MM.1S (cell line): Measurements from ENCODE around the gene SHOC2.

Experiments used
- DNase-seq: peaks from one replicate; pipeline ENCODE4 v3.0.0-alpha.2; 2015
- H2AFZ ChIP-seq: fragments of 300-600 bp; sonication (generic); 2 replicates; pipeline ENCODE4 v1.6.0; 2016; ENCODE audit warnings: antibody characterized with exemption, low read length
- H3F3A ChIP-seq: fragments of 300-600 bp; sonication (generic); 2 replicates; pipeline ENCODE4 v1.6.1; 2016; ENCODE audit warnings: mild to moderate bottlenecking, antibody characterized with exemption, low read length, moderate library complexity, mixed read lengths; ENCODE audit not compliant: insufficient read depth
- H3K27ac ChIP-seq: fragments of 300-600 bp; sonication (generic); 2 replicates; pipeline ENCODE4 v1.5.1; 2016; ENCODE audit warnings: mild to moderate bottlenecking, low read length
- H3K27me3 ChIP-seq: fragments of 300-600 bp; sonication (generic); replicated peaks from 2 replicates; pipeline ENCODE4 v1.6.0; 2016; ENCODE audit warnings: low read length; ENCODE audit not compliant: insufficient read depth
- H3K36me3 ChIP-seq: fragments of 300-600 bp; sonication (generic); replicated peaks from 2 replicates; pipeline ENCODE4 v1.6.1; 2016; ENCODE audit warnings: mild to moderate bottlenecking, low read length, mixed read lengths; ENCODE audit not compliant: insufficient read depth
- H3K4me1 ChIP-seq: fragments of 300-600 bp; sonication (generic); 2 replicates; pipeline ENCODE4 v1.6.1; 2016; ENCODE audit warnings: low read length, mixed read lengths
- H3K4me2 ChIP-seq: fragments of 300-600 bp; sonication (generic); 2 replicates; pipeline ENCODE4 v1.6.0; 2016; ENCODE audit warnings: low read depth, low read length
- H3K4me3 ChIP-seq: fragments of 300-600 bp; sonication (generic); 2 replicates; pipeline ENCODE4 v1.5.1; 2016; ENCODE audit warnings: low read length, mixed read lengths
- H3K79me2 ChIP-seq: fragments of 300-600 bp; sonication (generic); 2 replicates; pipeline ENCODE4 v1.6.1; 2016; ENCODE audit warnings: mixed run types, low read length, mixed read lengths
- H3K9ac ChIP-seq: fragments of 300-600 bp; sonication (generic); 2 replicates; pipeline ENCODE4 v1.6.1; 2016; ENCODE audit warnings: low read length, mixed read lengths
- H3K9me2 ChIP-seq: fragments of 300-600 bp; sonication (generic); replicated peaks from 2 replicates; pipeline ENCODE4 v1.6.1; 2016; ENCODE audit warnings: mild to moderate bottlenecking, low read length, mixed read lengths; ENCODE audit not compliant: insufficient read depth
- H3K9me3 ChIP-seq: fragments of 300-600 bp; sonication (generic); replicated peaks from 2 replicates; pipeline ENCODE4 v1.6.1; 2016; ENCODE audit warnings: mild to moderate bottlenecking, low read length, mixed read lengths; ENCODE audit not compliant: insufficient read depth
- H4K20me1 ChIP-seq: fragments of 300-600 bp; sonication (generic); 2 replicates; pipeline ENCODE4 v1.6.1; 2016; ENCODE audit warnings: mild to moderate bottlenecking, low read length, moderate library complexity, mixed read lengths; ENCODE audit not compliant: insufficient read depth
- EZH2 ChIP-seq: fragments of 300-600 bp; sonication (generic); optimal IDR thresholded peaks from 2 replicates; pipeline ENCODE3; 2017; ENCODE audit warnings: low read depth, mild to moderate bottlenecking, antibody characterized with exemption, low read length, mixed read lengths
- EZH2phosphoT487 ChIP-seq: fragments of 300-600 bp; sonication (generic); IDR thresholded peaks from 2 replicates; pipeline ENCODE4 v1.6.1; 2018; ENCODE audit warnings: antibody characterized with exemption, low read length
- TF ChIP-seq, protein P1 (sequence below): fragments of 300-600 bp; sonication (generic); IDR thresholded peaks from 2 replicates; pipeline ENCODE4 v1.5.1; 2016; ENCODE audit warnings: antibody characterized with exemption, low read length, mixed read lengths

The SHOC2 gene

DNA sequence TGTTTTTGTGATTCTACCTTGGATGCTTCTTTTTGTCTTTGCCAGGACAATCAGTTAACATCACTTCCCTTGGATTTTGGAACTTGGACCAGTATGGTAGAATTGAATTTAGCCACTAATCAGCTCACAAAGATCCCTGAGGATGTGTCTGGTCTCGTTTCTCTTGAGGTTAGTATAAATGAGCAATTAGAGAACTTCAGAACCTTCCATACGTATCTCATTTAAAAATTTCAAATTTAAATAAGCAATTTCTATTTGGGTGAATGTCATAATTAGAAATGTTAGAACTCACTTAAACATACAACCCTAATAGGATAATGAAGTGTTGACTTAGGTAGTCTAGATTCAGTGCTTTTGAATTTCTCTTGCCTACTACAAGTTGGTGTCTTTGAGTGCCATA is 88.1 kb downstream of the SHOC2 start:
- no peaks in the 10 kb centered on the region for H3K9me2 ChIP-seq
- TF ChIP-seq EZH2 (no peak), EZH2phosphoT487 (no peak)
- TF ChIP-seq, protein P1, sequence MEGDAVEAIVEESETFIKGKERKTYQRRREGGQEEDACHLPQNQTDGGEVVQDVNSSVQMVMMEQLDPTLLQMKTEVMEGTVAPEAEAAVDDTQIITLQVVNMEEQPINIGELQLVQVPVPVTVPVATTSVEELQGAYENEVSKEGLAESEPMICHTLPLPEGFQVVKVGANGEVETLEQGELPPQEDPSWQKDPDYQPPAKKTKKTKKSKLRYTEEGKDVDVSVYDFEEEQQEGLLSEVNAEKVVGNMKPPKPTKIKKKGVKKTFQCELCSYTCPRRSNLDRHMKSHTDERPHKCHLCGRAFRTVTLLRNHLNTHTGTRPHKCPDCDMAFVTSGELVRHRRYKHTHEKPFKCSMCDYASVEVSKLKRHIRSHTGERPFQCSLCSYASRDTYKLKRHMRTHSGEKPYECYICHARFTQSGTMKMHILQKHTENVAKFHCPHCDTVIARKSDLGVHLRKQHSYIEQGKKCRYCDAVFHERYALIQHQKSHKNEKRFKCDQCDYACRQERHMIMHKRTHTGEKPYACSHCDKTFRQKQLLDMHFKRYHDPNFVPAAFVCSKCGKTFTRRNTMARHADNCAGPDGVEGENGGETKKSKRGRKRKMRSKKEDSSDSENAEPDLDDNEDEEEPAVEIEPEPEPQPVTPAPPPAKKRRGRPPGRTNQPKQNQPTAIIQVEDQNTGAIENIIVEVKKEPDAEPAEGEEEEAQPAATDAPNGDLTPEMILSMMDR: no peak
- H3K9ac ChIP-seq: no peak overlapping the region
- no peak overlapping the region for H3K4me2 ChIP-seq
- H3K4me1 ChIP-seq: no peaks in the 10 kb centered on the region
- no peak for DNase-seq
- no peaks in the 10 kb centered on the region for H4K20me1 ChIP-seq
- no peak overlapping the region for H3K4me3 ChIP-seq
- peaks cover 9% of the 10 kb centered on the region; the same call in 1 of the 2 replicates for H3K36me3 ChIP-seq
- H3F3A ChIP-seq: no peaks in the 10 kb centered on the region
- H3K79me2 ChIP-seq: no peaks in the 10 kb centered on the region
- no peaks in the 10 kb centered on the region for H3K27me3 ChIP-seq
- H3K27ac ChIP-seq: no peak overlapping the region
- H2AFZ ChIP-seq: no peak overlapping the region
- no peaks in the 10 kb centered on the region for H3K9me3 ChIP-seq

DNA sequence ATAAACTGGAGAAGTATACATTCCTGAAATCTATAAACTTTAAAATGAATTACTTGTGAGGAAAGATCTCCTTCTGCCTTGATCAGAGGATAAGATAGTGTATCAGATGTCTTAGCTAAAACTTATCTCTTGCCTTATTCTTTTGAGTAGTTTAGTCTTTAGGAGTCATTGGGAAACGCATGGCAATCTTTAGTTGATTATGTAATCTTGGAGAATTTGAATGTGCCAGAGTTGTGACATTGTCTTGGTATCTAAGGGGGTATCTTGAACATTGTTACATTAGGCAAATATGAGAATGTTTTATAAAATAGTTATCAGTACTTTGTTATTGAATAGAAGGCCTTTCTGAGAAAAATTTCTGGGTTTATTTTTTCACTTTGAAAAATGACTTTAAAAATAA is 95.8 kb downstream of the SHOC2 start:
- Histone ChIP-seq H3K9ac (no peak overlapping the region), H3K4me3 (no peak overlapping the region), H3K27me3 (no peaks in the 10 kb centered on the region), H3K79me2 (no peaks in the 10 kb centered on the region), H2AFZ (no peak overlapping the region), H3K4me1 (no peaks in the 10 kb centered on the region), H3K9me2 (no peaks in the 10 kb centered on the region), H4K20me1 (no peaks in the 10 kb centered on the region), H3K27ac (no peak overlapping the region), H3K9me3 (no peaks in the 10 kb centered on the region), H3F3A (no peaks in the 10 kb centered on the region), H3K36me3 (no peaks in the 10 kb centered on the region), H3K4me2 (no peak overlapping the region)
- TF ChIP-seq, protein P1: no peak
- no peak for TF ChIP-seq EZH2
- TF ChIP-seq EZH2phosphoT487: no peak
- DNase-seq: no peak

DNA sequence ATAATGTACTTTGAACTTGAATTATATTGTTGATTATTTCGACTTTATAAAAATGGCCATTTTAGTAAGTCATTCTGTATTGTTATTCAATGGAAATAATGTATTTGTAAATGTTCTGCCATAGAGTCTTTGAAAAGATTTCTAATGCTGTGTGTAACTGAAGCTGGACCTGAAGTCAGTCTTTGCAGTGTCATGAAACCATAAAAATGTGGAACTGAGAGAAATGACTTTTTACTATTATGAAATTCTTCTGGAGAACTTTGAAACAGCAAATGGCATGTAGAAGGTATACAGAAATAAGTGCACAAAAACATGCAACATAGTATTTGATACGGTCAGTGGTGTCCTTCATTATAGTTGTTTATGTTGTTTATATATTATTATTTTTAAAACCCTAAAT is 97.7 kb downstream of the SHOC2 start:
- H3K4me2 ChIP-seq: no peak overlapping the region
- no peak overlapping the region for H3K27ac ChIP-seq
- no peak overlapping the region for H3K4me3 ChIP-seq
- no peak for DNase-seq
- no peaks in the 10 kb centered on the region for H4K20me1 ChIP-seq
- no peak overlapping the region for H3K9ac ChIP-seq
- H3K79me2 ChIP-seq: no peaks in the 10 kb centered on the region
- no peak overlapping the region for H2AFZ ChIP-seq
- H3K9me3 ChIP-seq: no peaks in the 10 kb centered on the region
- no peak for TF ChIP-seq EZH2phosphoT487
- TF ChIP-seq, protein P1: no peak
- TF ChIP-seq EZH2: no peak
- H3K36me3 ChIP-seq: no peaks in the 10 kb centered on the region
- no peaks in the 10 kb centered on the region for H3K4me1 ChIP-seq
- no peaks in the 10 kb centered on the region for H3K9me2 ChIP-seq
- H3K27me3 ChIP-seq: no peaks in the 10 kb centered on the region
- no peaks in the 10 kb centered on the region for H3F3A ChIP-seq
